ENCODE results near the gene AMH. TPM values are rescaled to one million over a fixed set of nuclear protein-coding genes. Genes with fewer than 3 reads are reported as not detected.

Gene AMH
- total and polyA plus RNA-seq, 4 donors = 0.08 to 0.59 (median 0.47) TPM; not detected in 1

- TF ChIP-seq TAF1 (conservative IDR thresholded peaks at IDR 0.05) (no peak), HNF4G (IDR thresholded peaks at IDR 0.05) (no peak), FOXA2 (IDR thresholded peaks at IDR 0.05) (no peak)
Observed at GRCh38 chr19:2270423-2271233, 21.5 kb downstream of the AMH start (continued).

GRCh38 chr19:2271234-2272103, 22.3 kb downstream of the AMH start:
- DNase-seq (ENCODE audit: low spot score) = no peak

GRCh38 chr19:2273356-2274184, 24.4 kb downstream of the AMH start:
- Histone ChIP-seq H3K4me1 (ENCODE audit: control insufficient read depth in 4 of 4, insufficient read depth in 4 of 4, low read length in 3 of 4) (peaks cover 10 to 42% (median 32%) of the 10 kb centered on the region in 4 donors), H3K36me3 (ENCODE audit: control insufficient read depth in 4 of 4, insufficient read depth in 3 of 4, low read depth in 1 of 4, low read length in 3 of 4) (peaks cover 4 to 9% (median 8%) of the 10 kb centered on the region in 4 donors), H3K27ac (ENCODE audit: low read depth in 1 of 2, low read length in 2 of 2) (peak overlapping the region; percentile 52 to 64)

More at GRCh38 chr19:2271234-2272103, 22.3 kb downstream of the AMH start:
- Histone ChIP-seq H3K36me3 (ENCODE audit: control insufficient read depth in 4 of 4, insufficient read depth in 3 of 4, low read depth in 1 of 4, low read length in 3 of 4) (peaks cover 4 to 9% (median 8%) of the 10 kb centered on the region in 4 donors), H3K9ac (ENCODE audit: low read depth in 1 of 2, low read length in 2 of 2) (peak overlapping the region in 1 of 2 donors; percentile 81), H3K4me1 (ENCODE audit: control insufficient read depth in 4 of 4, insufficient read depth in 4 of 4, low read length in 3 of 4) (peaks cover 11 to 52% (median 40%) of the 10 kb centered on the region in 4 donors), H3K9me3 (ENCODE audit: control insufficient read depth in 4 of 4, low read length in 3 of 4) (no peaks in the 10 kb centered on the region), H3K27ac (ENCODE audit: low read depth in 1 of 2, low read length in 2 of 2) (peak overlapping the region; percentile 88 to 98), H3K27me3 (ENCODE audit: control insufficient read depth in 4 of 4, insufficient read depth in 4 of 4, low read length in 3 of 4) (no peaks in the 10 kb centered on the region), H3K4me3 (ENCODE audit: low read depth in 1 of 3, low read length in 3 of 3) (peak overlapping the region; percentile 74 to 89 (median 79))
- TF ChIP-seq GABPA (IDR thresholded peaks at IDR 0.05 in 1 of 2, conservative IDR thresholded peaks at IDR 0.05 in 1 of 2) (no peak), EGR1 (IDR thresholded peaks at IDR 0.05; ENCODE audit: low read depth in 2 of 2) (no peak)
- WGBS = 22% methylated on average over 43 of the region's 43 CpGs

More at GRCh38 chr19:2273356-2274184, 24.4 kb downstream of the AMH start:
- no peak for TF ChIP-seq EGR1 (IDR thresholded peaks at IDR 0.05; ENCODE audit: low read depth in 2 of 2)
- peak; percentile 84 to 87 for TF ChIP-seq RAD21 (IDR thresholded peaks at IDR 0.05)
- TF ChIP-seq SP1 (IDR thresholded peaks at IDR 0.05) = no peak
- TF ChIP-seq GABPA (IDR thresholded peaks at IDR 0.05 in 1 of 2, conservative IDR thresholded peaks at IDR 0.05 in 1 of 2) = peak; percentile 63 to 86
- peak; percentile 82 for TF ChIP-seq NR2F2 (IDR thresholded peaks at IDR 0.05)
- TF ChIP-seq TAF1 (conservative IDR thresholded peaks at IDR 0.05) = no peak
- TF ChIP-seq CTCF (IDR thresholded peaks at IDR 0.05; ENCODE audit: low read depth, low read length, missing input control) = peak; percentile 95
- TF ChIP-seq RXRA (IDR thresholded peaks at IDR 0.05) = peak in 1 of 2 donors; percentile 20
- peak; percentile 85 for DNase-seq (ENCODE audit: low spot score)
- no peaks in the 10 kb centered on the region for H3K27me3 ChIP-seq (ENCODE audit: control insufficient read depth in 4 of 4, insufficient read depth in 4 of 4, low read length in 3 of 4)
- H3K9ac ChIP-seq (ENCODE audit: low read depth in 1 of 2, low read length in 2 of 2) = peak overlapping the region in 1 of 2 donors; percentile 17
- H3K4me3 ChIP-seq (ENCODE audit: low read depth in 1 of 3, low read length in 3 of 3) = peak overlapping the region in 2 of 3 donors; percentile 21 to 29
- 12% methylated on average over 45 of the region's 45 CpGs for WGBS
- H3K9me3 ChIP-seq (ENCODE audit: control insufficient read depth in 4 of 4, low read length in 3 of 4) = no peaks in the 10 kb centered on the region
